ENCODE measurements around the gene SEC61A1.

SEC61A1 gene

DNA sequence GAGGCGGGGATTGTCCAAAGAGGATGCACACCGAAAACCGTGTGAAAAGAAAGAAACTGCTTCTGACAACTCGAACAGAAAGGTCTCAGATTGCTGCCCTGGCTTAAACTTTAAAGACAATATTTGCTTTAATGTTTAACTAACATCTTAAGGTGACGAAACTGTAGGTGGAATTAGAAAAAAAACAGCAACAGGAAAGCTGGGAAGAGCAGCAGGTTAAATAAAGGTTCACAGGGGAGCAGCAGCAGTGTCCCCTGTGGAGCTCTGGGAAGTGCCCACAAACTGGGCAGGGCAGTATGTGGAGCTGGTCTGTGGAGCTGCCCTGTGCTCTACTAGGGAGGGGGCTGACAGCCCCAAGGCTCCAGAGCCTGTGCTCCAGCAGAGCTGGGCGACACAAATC lies 46.0 kb downstream of the SEC61A1 start:
- CTCF ChIA-PET: interaction anchor here (0.6 to 1.2 kb wide), 2 partner anchors 35 to 406 kb away, joined by 3 to 5 read pairs; no protein-coding TSS in a partner anchor
- POLR2A ChIA-PET: no interaction called here
- no peak overlapping the region for H3K27ac ChIP-seq (ENCODE audit: extremely low read depth, low read depth, low read length)
- H3K4me1 ChIP-seq (ENCODE audit: control insufficient read depth, insufficient read depth, low read length): no peaks in the 10 kb centered on the region
- H3K9me3 ChIP-seq (ENCODE audit: control insufficient read depth, insufficient read depth, low read depth, low read length): no peaks in the 10 kb centered on the region
- H3K36me3 ChIP-seq (ENCODE audit: control insufficient read depth in 2 of 2, insufficient read depth in 1 of 2, low read length in 2 of 2): peaks cover 0 to 98% of the 10 kb centered on the region in 2 experiments; a peak in 1 of 3 replicates
- TF ChIP-seq ZNF501 (tag by site-specific recombination; IDR thresholded peaks at IDR 0.05): no peak
- no peak overlapping the region for H3K4me3 ChIP-seq (ENCODE audit: low read depth, low read length)

DNA sequence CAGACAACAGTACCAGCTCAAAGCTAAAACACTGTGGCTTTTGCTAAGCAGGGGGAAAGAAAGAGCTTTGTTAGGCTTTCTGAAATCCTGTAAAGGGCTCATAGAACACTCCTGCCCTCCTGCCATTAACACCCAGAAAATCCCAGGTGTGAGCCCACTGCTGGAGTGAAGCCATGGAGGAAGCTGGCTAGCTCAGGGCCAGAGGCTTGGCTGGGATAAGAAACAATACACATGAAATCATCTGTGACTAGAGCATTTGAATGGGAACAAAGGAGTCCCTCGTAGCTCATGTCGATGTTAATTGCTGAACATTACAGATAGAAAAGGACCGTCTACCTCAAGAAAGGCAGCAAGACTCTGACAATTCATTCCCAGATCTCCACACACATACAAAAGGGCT lies 47.9 kb downstream of the SEC61A1 start:
- ChIA-PET POLR2A (interaction anchor here (1.1 kb wide), 1 partner anchor 23 kb away, joined by 4 read pairs; the partner anchor contains the start of gene RUVBL1), CTCF (interaction anchor here (0.5 kb wide), 1 partner anchor 13 kb away, joined by 3 read pairs; no protein-coding TSS in a partner anchor)
- Histone ChIP-seq H3K4me3 (ENCODE audit: low read depth, low read length) (no peak overlapping the region), H3K27ac (ENCODE audit: extremely low read depth, low read depth, low read length) (no peak overlapping the region), H3K4me1 (ENCODE audit: control insufficient read depth, insufficient read depth, low read length) (no peaks in the 10 kb centered on the region), H3K36me3 (ENCODE audit: control insufficient read depth in 2 of 2, insufficient read depth in 1 of 2, low read length in 2 of 2) (peaks cover 0 to 94% of the 10 kb centered on the region in 2 experiments; a peak in 1 of 3 replicates), H3K9me3 (ENCODE audit: control insufficient read depth, insufficient read depth, low read depth, low read length) (no peaks in the 10 kb centered on the region)
- TF ChIP-seq ZNF2 (tag by site-specific recombination; IDR thresholded peaks at IDR 0.05): no peak
- no peak for TF ChIP-seq ZNF133 (tag by site-specific recombination; IDR thresholded peaks at IDR 0.05)
- TF ChIP-seq ZNF830 (tag by site-specific recombination; IDR thresholded peaks at IDR 0.05; ENCODE audit: low read depth): no peak
- TF ChIP-seq ZNF48 (tag by site-specific recombination; IDR thresholded peaks at IDR 0.05): no peak
- no peak for TF ChIP-seq ZNF561 (tag by site-specific recombination; IDR thresholded peaks at IDR 0.05; ENCODE audit: borderline replicate concordance)
- no peak for TF ChIP-seq KLF1 (tag by site-specific recombination; IDR thresholded peaks at IDR 0.05)
- TF ChIP-seq, protein P1, sequence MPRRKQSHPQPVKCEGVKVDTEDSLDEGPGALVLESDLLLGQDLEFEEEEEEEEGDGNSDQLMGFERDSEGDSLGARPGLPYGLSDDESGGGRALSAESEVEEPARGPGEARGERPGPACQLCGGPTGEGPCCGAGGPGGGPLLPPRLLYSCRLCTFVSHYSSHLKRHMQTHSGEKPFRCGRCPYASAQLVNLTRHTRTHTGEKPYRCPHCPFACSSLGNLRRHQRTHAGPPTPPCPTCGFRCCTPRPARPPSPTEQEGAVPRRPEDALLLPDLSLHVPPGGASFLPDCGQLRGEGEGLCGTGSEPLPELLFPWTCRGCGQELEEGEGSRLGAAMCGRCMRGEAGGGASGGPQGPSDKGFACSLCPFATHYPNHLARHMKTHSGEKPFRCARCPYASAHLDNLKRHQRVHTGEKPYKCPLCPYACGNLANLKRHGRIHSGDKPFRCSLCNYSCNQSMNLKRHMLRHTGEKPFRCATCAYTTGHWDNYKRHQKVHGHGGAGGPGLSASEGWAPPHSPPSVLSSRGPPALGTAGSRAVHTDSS (tag by site-specific recombination; IDR thresholded peaks at IDR 0.05): no peak
- TF ChIP-seq ZNF404 (tag by site-specific recombination; IDR thresholded peaks at IDR 0.05): no peak
- TF ChIP-seq OSR2 (tag by site-specific recombination; IDR thresholded peaks at IDR 0.05): no peak
- TF ChIP-seq ZNF175 (tag by site-specific recombination; IDR thresholded peaks at IDR 0.05): no peak
- TF ChIP-seq ZNF76 (tag by site-specific recombination; IDR thresholded peaks at IDR 0.05; ENCODE audit: borderline replicate concordance, low read depth): no peak
- TF ChIP-seq ZNF433 (tag by site-specific recombination; IDR thresholded peaks at IDR 0.05; ENCODE audit: low read depth): no peak
- no peak for TF ChIP-seq ZNF768 (tag by site-specific recombination; IDR thresholded peaks at IDR 0.05)
- TF ChIP-seq ZNF473 (tag by site-specific recombination; IDR thresholded peaks at IDR 0.05): no peak
- no peak for TF ChIP-seq ZBTB21 (tag by site-specific recombination; IDR thresholded peaks at IDR 0.05)
- no peak for TF ChIP-seq TCF7L2 (IDR thresholded peaks at IDR 0.05; ENCODE audit: borderline replicate concordance, low read depth, low read length)
- TF ChIP-seq, protein P2, sequence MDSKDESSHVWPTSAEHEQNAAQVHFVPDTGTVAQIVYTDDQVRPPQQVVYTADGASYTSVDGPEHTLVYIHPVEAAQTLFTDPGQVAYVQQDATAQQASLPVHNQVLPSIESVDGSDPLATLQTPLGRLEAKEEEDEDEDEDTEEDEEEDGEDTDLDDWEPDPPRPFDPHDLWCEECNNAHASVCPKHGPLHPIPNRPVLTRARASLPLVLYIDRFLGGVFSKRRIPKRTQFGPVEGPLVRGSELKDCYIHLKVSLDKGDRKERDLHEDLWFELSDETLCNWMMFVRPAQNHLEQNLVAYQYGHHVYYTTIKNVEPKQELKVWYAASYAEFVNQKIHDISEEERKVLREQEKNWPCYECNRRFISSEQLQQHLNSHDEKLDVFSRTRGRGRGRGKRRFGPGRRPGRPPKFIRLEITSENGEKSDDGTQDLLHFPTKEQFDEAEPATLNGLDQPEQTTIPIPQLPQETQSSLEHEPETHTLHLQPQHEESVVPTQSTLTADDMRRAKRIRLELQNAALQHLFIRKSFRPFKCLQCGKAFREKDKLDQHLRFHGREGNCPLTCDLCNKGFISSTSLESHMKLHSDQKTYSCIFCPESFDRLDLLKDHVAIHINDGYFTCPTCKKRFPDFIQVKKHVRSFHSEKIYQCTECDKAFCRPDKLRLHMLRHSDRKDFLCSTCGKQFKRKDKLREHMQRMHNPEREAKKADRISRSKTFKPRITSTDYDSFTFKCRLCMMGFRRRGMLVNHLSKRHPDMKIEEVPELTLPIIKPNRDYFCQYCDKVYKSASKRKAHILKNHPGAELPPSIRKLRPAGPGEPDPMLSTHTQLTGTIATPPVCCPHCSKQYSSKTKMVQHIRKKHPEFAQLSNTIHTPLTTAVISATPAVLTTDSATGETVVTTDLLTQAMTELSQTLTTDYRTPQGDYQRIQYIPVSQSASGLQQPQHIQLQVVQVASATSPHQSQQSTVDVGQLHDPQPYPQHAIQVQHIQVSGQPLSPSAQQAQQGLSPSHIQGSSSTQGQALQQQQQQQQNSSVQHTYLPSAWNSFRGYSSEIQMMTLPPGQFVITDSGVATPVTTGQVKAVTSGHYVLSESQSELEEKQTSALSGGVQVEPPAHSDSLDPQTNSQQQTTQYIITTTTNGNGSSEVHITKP (tag by site-specific recombination; IDR thresholded peaks at IDR 0.05): no peak
- no peak for TF ChIP-seq GFI1B (tag by site-specific recombination; IDR thresholded peaks at IDR 0.05)
- TF ChIP-seq YY2 (tag by site-specific recombination; IDR thresholded peaks at IDR 0.05): no peak
- TF ChIP-seq ZNF214 (tag by site-specific recombination; IDR thresholded peaks at IDR 0.05; ENCODE audit: borderline replicate concordance): no peak
